Nucleus accumbens (tissue), 56 donors: ENCODE data around the gene GPN1.
"Not testable (repeated sequence)": the region's sequence is repeated elsewhere in the genome, so short reads cannot be mapped to it uniquely, and the experiment has no call there.

Experiments used
- DNase-seq, 56 donors: peaks; one replicate each; lab custom pipeline; 2025; lab: John Stamatoyannopoulos, UW

Gene GPN1

DNA sequence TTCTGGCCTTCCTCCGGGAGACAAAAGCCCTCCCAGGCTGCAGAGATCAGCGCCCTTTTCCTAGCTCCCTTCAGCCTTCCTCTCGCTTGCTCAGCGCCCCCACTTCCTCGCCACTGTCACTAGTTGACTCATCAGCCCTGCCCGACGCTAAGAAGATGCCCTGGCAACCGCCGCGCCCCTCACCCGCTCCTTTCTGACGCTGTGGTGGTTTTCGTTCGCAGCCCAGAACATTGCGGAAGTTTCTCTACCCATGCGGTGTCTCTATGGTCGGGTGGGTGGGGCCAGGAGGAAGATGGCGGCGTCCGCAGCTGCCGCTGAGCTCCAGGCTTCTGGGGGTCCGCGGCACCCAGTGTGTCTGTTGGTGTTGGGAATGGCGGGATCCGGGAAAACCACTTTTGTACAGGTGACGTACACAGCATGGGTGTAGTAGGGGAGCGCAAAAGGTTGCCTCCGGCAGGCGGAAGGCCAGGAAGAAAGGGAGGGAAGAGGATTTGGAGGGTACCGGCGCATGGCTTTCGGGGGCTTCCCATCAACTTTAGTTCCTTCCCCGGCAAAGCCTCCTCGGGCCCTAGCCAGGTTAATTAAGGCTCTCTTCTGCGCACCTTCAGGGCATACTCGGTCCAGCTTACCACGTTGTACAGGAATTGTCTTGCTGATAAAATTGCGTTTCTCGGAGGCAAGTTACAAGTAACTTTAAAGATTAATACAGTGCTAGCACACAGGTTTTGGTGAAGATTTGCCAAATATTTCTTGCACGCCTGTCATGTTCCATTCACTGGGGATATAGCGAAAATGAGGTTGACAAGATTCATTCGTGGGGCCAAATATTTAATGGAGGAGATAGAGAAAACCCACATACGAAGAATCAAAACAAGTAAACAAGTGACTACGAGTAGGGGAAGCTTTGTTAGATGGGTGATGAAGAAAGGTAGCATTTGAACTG is at the start of gene GPN1, which contains the start of gene CCDC121:
TSS of gene GPN1 (plus strand) at position 284 of the 943 bp plus-strand sequence. CDS start at position 293, 9 bp downstream.
TSS of gene CCDC121 (minus strand) at position 246 of the 943 bp plus-strand sequence. CDS start 1,213 bp downstream, outside the sequence.
- peak; percentile 45 to 96 (median 86) for DNase-seq

DNA sequence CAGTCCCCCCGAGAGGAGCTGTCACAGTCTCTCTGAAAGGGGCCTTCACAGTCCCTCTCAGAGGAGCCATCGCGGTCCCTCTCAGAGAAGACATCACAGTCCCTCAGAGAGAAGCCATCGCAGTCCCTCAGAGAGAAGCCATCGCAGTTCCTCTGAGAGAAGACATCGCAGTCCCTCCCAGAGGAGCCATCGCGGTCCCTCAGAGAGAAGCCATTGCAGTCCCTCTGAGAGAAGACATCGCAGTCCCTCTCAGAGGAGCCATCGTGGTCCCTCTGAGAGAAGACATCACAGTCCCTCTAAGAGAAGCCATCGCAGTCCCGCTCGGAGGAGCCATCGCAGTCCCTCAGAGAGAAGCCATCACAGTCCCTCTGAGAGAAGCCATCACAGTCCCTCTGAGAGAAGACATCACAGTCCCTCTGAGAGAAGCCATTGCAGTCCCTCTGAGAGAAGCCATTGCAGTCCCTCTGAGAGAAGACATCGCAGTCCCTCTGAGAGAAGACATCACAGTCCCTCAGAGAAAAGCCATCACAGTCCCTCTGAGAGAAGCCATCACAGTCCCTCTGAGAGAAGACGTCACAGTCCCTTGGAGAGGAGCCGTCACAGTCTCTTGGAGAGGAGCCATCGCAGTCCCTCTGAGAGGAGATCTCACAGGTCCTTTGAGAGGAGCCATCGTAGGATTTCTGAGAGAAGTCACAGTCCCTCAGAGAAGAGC is 47.3 kb upstream of the GPN1 start:
- DNase-seq = no peak

DNA sequence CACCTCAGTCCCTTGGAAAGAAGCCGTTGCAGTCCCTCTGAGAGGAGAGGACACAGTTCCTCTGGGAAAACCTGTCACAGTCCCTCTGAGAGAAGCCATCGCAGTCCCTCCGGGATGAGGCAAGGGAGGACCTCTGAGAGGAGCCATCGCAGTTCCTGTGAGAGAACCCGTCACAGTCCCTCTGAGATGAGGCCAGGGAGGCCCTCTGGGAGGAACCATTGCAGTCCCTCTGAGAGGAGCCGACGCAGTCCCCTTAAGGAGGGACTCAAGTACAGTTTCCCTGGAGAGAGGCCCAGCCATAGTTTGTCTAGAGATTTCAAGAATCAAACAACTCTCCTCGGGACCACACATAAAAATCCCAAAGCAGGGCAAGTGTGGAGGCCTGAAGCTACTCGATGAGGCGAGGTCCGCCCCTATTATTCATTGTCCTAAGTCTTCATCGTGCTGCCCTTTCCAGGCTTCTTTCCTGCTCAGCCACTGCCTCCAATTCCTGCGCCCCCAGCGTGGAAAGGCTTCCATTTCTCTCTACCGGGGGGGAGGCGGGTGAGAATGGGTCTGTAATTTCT is 46.6 kb upstream of the GPN1 start:
- DNase-seq = peak in 4 of 56 donors; percentile 6 to 32 (median 31)

DNA sequence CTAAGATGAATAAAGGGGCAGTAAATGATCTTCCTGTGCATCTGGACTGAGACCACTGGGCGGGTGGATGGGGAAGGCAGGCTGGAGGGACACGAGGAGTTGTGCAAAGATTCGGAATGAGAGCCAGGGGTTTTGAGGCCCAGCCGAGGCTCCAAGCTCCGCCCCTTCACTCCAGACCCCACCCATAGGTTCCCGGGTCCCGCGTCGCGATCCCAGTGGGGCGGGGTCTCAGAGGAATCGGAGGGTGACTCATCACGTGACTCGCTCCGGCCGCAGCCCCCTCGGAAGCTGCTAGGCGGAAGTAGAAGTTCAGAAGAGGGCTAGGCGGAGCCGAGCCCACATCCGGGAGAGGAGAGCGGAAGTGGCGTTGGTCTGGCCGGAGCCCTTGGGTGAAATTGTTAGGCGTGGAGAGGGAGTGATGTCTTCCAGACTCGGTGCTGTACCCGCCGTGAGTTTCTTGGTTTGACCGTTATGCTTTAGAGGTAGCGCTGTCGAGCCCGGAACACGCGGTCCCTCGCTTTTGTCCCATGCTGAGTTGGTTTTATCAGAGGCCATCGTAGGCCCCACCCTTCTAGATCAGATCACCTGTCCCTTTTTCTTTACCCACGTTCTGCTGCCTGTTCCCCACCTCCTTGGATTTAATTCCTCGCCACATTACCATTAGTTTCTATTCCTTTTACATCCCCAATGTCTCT is 46.0 kb upstream of the GPN1 start, which contains the start of gene ZNF512:
TSS of gene ZNF512 (plus strand) at position 348 of the 695 bp plus-strand sequence. CDS start at position 419, 71 bp downstream.
- DNase-seq = peak in 55 of 56 donors; percentile 36 to 91 (median 78)

DNA sequence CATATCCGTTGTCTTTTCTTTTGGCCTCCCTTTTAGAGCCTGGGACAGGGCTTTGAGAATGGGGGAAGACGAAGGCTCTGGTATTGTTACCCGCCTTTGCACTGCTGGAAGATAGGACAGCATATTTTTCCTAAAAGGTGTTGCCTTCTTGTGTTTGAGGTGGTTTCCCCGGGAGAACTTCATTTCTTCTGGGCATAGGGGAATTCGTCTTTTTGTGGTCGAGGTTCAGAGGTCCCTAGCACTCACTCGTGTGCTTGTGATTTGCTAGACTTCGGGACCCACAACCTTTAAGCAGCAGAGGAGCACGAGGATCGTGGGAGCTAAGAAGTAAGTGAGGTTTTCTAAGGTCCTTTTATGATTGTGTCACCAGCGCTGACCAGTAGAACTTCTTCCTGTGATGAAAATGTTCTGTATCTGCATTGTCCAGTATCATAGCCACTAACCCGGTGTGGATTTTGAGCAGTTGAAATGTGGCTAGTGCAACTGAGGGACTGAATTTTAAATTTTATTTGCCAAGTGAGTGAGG is 45.4 kb upstream of the GPN1 start:
- DNase-seq = peak in 1 of 56 donors; percentile 23

DNA sequence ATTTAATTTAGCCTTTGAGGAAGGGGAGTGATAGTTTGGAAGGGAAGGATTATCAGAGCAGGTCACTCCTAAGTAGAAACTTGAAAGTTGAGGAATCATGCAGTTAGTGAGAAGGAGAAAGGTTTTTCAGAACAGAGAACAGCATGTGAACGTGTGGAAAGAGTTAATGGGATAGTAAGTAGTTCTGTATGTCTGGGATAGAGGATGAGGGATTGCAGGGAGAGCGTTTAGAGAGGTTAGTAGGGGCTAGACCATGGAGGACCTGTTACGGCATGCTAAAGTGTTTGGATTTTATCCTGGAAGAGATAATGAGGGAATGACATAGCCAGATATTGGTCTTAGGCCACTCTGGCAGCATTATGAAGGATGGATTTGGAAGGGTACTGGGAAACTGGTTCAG is 44.3 kb upstream of the GPN1 start:
- no peak for DNase-seq

DNA sequence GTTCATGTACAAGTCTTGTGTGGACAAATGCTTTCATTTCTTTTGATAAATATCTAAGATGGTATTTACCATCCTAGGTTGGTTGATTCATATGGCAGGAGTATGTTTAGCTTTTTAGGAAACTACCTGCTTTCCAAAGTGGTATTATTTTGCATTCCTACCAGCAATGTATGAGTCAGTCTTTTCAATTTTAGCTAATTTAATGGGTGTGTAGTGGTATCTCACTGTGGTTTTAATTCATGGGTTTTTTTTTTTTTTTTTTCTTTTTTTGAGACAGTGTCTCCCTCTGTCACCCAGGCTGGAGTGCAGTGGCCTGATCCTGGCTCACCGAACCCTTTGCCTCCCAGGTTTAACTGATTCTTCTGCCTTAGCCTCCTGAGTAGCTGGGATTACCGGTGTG is 41.8 kb upstream of the GPN1 start:
- DNase-seq = no peak

DNA sequence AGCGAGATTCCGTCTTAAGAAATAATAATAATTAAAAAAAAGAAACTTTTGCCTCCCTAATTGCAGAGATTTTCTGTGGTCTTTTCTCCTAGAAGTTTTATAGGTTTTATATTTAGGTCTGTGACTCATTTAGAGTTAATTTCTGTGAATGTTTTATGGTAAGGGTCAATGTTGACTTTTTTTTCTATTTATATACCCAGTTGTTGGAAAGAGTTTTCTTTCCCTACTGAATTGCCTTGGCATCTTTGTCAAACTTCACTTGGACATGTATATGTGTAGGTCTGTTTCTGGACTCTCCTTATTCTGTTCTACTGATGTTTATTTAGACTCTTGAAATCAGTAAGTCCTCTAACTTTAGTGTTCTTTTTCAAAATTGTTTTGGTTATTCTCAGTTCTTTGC is 40.5 kb upstream of the GPN1 start:
- DNase-seq = no peak

DNA sequence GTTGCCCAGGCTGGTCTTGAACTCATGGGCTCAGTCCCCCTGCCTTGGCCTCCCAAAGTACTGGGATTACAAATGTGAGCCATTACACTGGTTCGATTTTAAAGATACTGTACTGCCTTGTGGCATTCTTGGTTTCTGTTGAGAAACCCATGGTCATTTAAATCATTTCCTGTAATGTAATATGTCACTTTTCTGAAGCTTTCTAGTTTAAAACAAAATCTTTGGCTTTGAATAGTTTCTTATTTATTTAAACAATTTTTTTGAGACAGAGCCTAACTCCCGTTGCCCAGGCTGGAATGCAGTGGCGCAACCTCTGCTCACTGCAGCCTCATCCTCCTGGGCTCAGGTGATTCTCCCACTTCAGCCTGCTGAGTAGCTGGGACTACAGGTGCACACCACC is 37.1 kb upstream of the GPN1 start:
- no peak for DNase-seq

DNA sequence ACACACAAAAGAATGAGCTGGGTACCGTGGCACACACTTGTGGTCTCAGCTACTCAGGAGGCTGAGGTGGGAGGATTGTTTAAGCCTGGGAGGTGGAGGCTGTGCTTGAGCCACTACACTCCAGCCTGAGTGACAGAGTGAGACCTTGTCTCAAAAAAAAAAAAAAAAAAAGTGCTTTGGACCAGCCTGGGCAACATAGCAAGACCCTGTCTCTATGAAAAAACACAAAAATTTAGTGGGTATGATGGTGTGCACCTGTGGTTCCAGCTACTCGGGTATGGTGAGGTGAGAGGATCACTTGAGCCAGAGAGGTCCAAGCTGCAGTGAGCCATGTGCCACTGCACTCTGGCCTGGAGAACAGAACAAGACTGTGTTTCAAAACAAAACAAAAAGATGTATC is 35.6 kb upstream of the GPN1 start:
- DNase-seq = no peak

DNA sequence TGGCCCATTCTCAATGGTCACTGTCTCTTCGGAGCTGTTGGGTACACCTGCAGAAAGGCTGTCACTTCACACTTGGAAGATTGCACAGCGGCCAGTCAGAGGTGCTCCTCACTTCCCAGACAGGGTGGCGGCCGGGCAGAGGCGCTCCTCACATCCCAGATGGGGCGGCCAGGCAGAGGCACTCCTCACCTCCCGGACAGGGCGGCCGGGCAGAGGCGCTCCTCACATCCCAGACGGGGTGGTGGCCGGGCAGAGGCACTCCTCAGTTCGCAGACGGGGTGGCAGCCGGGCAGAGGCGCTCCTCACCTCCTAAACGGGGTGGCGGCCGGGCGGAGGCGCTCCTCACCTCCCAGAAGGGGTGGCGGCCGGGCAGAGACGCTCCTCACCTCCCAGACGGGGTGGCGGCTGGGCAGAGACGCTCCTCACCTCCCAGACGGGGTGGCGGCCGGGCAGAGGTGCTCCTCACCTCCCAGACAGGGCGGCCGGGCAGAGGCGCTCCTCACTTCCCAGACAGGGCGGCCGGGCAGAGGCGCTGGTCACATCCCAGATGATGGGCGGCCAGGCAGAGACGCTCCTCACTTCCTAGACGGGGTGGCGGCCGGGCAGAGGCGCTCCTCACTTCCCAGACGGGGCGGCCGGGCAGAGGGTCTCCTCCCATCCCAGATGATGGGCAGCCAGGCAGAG is 34.7 kb upstream of the GPN1 start:
- DNase-seq = not testable (repeated sequence)

DNA sequence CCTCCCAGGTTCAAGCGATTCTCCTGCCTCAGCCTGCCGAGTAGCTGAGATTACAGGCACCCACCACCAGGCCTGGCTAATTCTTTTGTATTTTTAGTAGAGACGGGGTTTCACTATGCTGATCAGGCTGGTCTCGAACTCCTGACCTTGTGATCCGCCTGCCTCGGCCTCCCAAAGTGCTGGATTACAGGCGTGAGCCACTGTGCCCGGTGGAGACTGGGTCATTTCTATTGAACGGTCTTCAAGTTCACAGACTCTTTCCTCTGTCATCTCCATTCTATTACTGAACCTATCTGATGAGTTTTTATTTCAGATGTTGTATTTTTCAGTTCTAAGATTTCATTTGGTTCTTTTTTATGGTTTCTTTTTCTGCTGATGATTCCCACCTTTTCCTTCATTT is 33.4 kb upstream of the GPN1 start:
- not testable (repeated sequence) for DNase-seq

DNA sequence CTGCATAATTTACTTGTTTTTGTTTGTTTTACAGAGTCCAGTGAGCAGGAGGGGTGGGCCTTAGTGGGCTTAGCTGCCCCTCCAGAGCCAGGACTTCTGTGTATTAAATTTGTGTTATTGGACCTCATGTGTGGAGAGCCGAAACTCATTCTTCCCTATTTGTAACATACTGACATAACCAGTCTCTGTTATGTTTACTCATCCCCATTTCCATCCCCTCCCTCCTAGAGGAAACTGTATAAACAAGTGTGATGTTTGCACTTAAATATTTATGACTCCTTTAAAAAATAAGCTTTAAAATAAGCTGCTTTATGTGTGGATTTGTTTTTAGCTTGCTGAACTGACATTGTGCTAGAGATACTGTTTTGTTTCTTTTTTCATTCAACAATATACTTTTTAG is 32.2 kb upstream of the GPN1 start:
- no peak for DNase-seq

DNA sequence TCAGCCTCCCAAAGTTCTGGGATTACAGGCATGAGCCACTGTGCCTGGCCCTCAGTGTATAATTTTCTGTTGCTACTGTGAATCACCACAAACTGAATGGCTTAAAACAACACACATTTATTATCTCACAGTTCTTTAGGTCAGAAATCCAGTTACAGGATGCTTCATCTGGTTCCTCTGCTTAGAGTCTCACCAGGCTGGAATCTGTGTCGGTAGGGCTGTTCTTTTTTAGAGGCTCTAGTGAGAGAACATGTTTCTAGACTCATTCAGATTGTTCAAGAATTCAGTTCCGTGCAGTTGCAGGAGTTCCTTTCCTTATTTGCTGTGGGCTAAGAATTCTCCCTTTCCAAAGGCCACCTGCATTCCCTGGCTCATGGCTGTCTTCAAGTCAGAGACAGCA is 22.2 kb upstream of the GPN1 start:
- no peak for DNase-seq

DNA sequence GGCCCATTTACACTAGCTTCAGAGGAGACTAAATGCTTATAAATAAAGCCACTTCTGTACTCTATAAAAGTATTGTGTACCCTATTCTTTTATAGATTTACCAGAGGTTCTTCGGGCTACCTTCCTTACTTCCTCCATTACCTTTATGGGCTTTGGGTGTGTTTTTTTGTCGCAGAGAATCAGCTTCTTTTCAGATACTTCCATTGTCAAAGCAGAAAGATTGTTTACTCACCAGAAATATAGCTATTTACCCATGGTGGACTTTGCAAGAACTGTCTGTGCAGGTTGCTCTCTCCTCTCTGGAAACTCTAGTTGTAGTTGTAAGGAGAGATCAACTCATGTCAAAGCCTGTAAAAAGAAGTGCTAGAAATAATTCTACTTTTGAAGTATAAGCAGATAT is 14.9 kb upstream of the GPN1 start:
- DNase-seq = no peak

DNA sequence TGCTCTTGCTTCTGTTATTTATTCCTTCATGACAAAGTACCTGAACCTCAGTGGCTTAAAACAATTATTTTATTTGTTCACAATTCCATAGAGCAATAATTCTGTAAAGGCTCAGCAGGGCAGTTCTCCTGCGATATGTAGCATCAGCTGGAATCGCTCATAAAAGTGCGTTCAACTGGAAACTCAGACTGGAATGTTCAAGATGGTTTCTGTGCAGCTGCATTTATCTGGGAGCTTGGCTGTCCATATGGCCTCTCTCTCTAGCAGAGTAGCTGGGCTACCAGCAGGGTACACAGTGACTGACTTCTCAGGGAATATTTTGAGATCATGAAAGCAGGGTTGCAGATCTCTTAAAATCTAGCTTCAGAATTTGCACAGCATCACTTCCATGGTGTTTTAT is 13.5 kb upstream of the GPN1 start:
- DNase-seq = no peak

DNA sequence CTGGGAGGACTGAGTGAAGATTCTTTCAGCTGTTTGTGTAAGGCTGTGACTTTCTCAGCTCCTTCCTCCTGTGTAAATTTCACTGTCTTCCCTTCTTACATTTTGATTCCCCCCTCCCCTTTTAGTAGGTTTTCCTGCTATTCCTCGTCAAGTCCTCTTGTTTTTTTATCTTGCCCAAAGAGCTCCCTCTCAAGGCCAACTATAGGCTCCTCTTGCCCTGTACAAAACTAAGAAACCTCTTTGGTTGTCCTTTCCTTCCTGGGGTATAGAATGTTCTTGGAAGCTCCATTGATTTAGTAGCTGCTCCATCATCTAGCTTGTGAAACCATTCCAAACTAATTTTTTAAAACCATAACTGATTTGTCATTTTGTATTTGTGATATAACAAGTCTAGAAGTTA is 7.3 kb upstream of the GPN1 start:
- no peak for DNase-seq

DNA sequence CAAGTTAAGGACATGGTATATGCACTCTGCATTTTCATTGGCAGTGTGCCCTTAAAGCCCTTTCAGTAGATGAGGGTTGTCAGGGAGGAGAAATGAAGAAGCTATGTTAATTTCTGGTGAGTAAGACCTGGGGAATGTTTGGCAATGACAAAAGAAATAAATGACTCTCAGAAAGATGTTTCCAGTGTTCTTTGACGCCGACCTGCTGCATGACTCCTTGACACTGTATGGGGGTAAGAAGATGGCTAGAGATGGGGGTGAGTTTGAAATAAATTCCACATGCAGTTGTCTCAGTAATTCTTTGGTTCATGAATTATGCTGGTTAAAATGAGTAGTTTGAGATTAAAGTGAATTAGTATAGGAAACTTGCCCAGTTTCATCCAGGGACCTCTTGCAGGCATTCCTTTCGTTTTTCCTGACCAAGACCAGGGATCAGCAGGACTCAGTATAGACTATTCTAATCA is 5.9 kb upstream of the GPN1 start:
- no peak for DNase-seq

DNA sequence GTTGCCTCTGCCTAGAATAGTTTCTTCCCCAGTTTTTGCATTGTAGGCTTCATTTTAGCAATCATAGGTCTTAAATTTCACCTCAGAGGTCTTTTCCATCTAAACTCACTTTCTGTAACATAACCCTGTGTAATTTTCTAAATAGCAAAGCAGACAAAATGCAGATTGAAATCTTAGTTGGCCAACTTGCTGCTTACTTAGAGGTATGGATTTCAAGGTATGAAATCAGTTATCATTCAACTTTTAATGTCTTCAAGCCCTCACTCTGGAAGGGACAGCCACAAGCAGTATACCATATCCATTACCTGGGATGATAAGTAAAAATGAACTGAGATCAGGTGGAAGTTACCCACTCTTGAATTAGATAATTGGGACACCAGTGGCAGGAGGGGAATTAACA is 3.9 kb upstream of the GPN1 start:
- no peak for DNase-seq
